PC-3 (cell line): ENCODE results near the gene ZBTB16. TPM values are rescaled to one million over a fixed set of nuclear protein-coding genes. Genes with fewer than 3 reads are reported as not detected.

ENCODE experiments used
- ATAC-seq: fragments of 200-7000 bp; cut with Tn5 transposase; 2 replicates; pipeline ENCODE4 v1.9.1; 2020; ENCODE audit warnings: mild to moderate bottlenecking, moderate library complexity
- BruUV-seq: library from RNA; stranded (reverse); fragments of 400-500 nt; replicated peaks from 2 replicates; lab custom pipeline; 2021; lab: Mats Ljungman, UMichigan
- CTCF ChIA-PET: fragments of 300-600 bp; sonication (Branson Sonifier 250); formaldehyde crosslinking; loops from one replicate; lab custom pipeline; 2022; ENCODE audit warnings: antibody characterized with exemption; lab: Charles Lee
- POLR2A ChIA-PET: fragments of 300-600 bp; sonication (Branson Sonifier 250); formaldehyde crosslinking; loops from one replicate; lab custom pipeline; 2022; ENCODE audit warnings: antibody characterized with exemption; ENCODE audit not compliant: unreplicated experiment; lab: Charles Lee
- DNase-seq: peaks from one replicate; pipeline ENCODE4 v3.0.0-alpha.2; 2015
- H2AFZ ChIP-seq: fragments of 300-600 bp; sonication (generic); 2 replicates; pipeline ENCODE4 v1.6.0; 2016; ENCODE audit warnings: antibody characterized with exemption, low read length
- H3F3A ChIP-seq: fragments of 300-600 bp; sonication (generic); one replicate; pipeline ENCODE4 v1.6.0; 2017; ENCODE audit warnings: antibody characterized with exemption, low read length, control low read depth, mild to moderate bottlenecking; ENCODE audit not compliant: unreplicated experiment
- H3K27ac ChIP-seq: fragments of 300-600 bp; sonication (generic); 2 replicates; pipeline ENCODE4 v1.5.1; 2016; ENCODE audit warnings: mild to moderate bottlenecking, low read length
- H3K27me3 ChIP-seq: fragments of 300-600 bp; sonication (generic); 2 replicates; pipeline ENCODE4 v1.6.1; 2016; ENCODE audit warnings: low read length, mixed read lengths
- H3K36me3 ChIP-seq: fragments of 300-600 bp; sonication (generic); 2 replicates; pipeline ENCODE4 v1.6.1; 2016; ENCODE audit warnings: low read depth, mixed run types, low read length, mixed read lengths
- H3K4me1 ChIP-seq: fragments of 300-600 bp; sonication (generic); 2 replicates; pipeline ENCODE4 v1.5.1; 2016; ENCODE audit warnings: low read length; ENCODE audit not compliant: insufficient read depth
- H3K4me2 ChIP-seq: fragments of 300-600 bp; sonication (generic); 2 replicates; pipeline ENCODE4 v1.6.0; 2016; ENCODE audit warnings: low read length
- H3K4me3 ChIP-seq: fragments of 300-600 bp; sonication (generic); 2 replicates; pipeline ENCODE4 v1.5.1; 2016; ENCODE audit warnings: mild to moderate bottlenecking, low read length, mixed read lengths
- H3K79me2 ChIP-seq: fragments of 300-600 bp; sonication (generic); 2 replicates; pipeline ENCODE4 v1.6.1; 2017; ENCODE audit warnings: low read length, mixed read lengths
- H3K9ac ChIP-seq: fragments of 300-600 bp; sonication (generic); 2 replicates; pipeline ENCODE4 v1.6.0; 2016; ENCODE audit warnings: mild to moderate bottlenecking, low read length
- H3K9me2 ChIP-seq: fragments of 300-600 bp; sonication (generic); replicated peaks from 2 replicates; pipeline ENCODE4 v1.6.1; 2016; ENCODE audit warnings: mixed run types, low read length, mixed read lengths
- H3K9me3 ChIP-seq: fragments of 300-600 bp; sonication (generic); 2 replicates; pipeline ENCODE4 v1.6.1; 2016; ENCODE audit warnings: low read length, mixed read lengths
- H4K20me1 ChIP-seq: fragments of 300-600 bp; sonication (generic); 2 replicates; pipeline ENCODE4 v1.6.1; 2016; ENCODE audit warnings: low read length, mixed read lengths
- EZH2 ChIP-seq: fragments of 300-600 bp; sonication (generic); IDR thresholded peaks from one replicate; pipeline ENCODE4 v1.6.1; 2017; ENCODE audit warnings: antibody characterized with exemption, mild to moderate bottlenecking, low read length; ENCODE audit not compliant: unreplicated experiment
- EZH2phosphoT487 ChIP-seq: fragments of 300-600 bp; sonication (generic); IDR thresholded peaks from 2 replicates; pipeline ENCODE4 v1.6.1; 2018; ENCODE audit warnings: mild to moderate bottlenecking, antibody characterized with exemption, low read length, borderline replicate concordance
- intact Hi-C: fragments of 100-400 bp; cut with micrococcal nuclease; formaldehyde crosslinking; loops from 2 replicates; pipeline ENCODE4 v1.9.0; 2023
- total RNA-seq: library from RNA; depleted of rRNA; stranded (reverse); fragments of >200 nt; gene quantifications from 2 replicates; pipeline ENCODE4 v1.2.3, GENCODE V29; 2014
- TF ChIP-seq, protein P1 (sequence below): fragments of 300-600 bp; sonication (generic); conservative IDR thresholded peaks from 2 replicates; pipeline ENCODE4 v1.5.1; 2017; ENCODE audit warnings: antibody characterized with exemption, low read depth, mild to moderate bottlenecking, low read length

Gene ZBTB16
- total RNA-seq, 1 experiment from 2014 or later, result not detected

DNA sequence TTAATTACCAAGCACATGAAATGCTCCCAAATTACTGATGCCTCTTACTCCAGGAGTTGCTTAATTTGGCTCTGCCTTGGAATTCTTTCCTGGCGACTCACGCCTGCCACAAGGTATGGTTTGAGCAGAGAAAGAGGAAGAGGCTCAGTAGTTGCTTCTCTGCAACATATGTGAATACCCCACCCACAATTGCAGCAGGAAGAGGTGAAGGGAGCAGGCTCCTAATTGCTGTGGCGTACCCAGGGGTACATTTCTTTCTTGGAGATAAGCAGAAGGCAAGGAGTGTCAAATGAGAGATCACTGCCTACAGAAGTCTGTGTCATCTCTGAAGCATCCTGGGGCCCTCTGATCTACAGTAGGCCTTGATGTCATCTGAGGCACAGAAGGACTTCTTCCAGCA lies 226.1 kb downstream of the ZBTB16 start:
- intact Hi-C loops, result loop anchor here (10.0 kb wide), 1 partner anchor 299 kb away; no protein-coding TSS in a partner anchor
- Histone ChIP-seq H3K4me1 (peaks cover 62% of the 10 kb centered on the region), H4K20me1 (no peaks in the 10 kb centered on the region), H3F3A (no peaks in the 10 kb centered on the region), H3K79me2 (no peaks in the 10 kb centered on the region), H2AFZ (no peak overlapping the region), H3K9ac (peak overlapping the region; percentile 9; the same call in 1 of the 2 replicates), H3K9me3 (no peaks in the 10 kb centered on the region), H3K4me2 (peak overlapping the region; percentile 30), H3K4me3 (no peak overlapping the region), H3K36me3 (no peaks in the 10 kb centered on the region), H3K27me3 (no peaks in the 10 kb centered on the region), H3K9me2 (no peaks in the 10 kb centered on the region), H3K27ac (peak overlapping the region; percentile 43)
- no TSS peak for BruUV-seq
- DNase-seq (peak; percentile 87), ATAC-seq (peak; percentile 27)
- TF ChIP-seq EZH2phosphoT487 (no peak), EZH2 (no peak)
- TF ChIP-seq, protein P1, sequence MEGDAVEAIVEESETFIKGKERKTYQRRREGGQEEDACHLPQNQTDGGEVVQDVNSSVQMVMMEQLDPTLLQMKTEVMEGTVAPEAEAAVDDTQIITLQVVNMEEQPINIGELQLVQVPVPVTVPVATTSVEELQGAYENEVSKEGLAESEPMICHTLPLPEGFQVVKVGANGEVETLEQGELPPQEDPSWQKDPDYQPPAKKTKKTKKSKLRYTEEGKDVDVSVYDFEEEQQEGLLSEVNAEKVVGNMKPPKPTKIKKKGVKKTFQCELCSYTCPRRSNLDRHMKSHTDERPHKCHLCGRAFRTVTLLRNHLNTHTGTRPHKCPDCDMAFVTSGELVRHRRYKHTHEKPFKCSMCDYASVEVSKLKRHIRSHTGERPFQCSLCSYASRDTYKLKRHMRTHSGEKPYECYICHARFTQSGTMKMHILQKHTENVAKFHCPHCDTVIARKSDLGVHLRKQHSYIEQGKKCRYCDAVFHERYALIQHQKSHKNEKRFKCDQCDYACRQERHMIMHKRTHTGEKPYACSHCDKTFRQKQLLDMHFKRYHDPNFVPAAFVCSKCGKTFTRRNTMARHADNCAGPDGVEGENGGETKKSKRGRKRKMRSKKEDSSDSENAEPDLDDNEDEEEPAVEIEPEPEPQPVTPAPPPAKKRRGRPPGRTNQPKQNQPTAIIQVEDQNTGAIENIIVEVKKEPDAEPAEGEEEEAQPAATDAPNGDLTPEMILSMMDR, result no peak
- POLR2A ChIA-PET, result no interaction called here
- CTCF ChIA-PET, result no interaction called here

DNA sequence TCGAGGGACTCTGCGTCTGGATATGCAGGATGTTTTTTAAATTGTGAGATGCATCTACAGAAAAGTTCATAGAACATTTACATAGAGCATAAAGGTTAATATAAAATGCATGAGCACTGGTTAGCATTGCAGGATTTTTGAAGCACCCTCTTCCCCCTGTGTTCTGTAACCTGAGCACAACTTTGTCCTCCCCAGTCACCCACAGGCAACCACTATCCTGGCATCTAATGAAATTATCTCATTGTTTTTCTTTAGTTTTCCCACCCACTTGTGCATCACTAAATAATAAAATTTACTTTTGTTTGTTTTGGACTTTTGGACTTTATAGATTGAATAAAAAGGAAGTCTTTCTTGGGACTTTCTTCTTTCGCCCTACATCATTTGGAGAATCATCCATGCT lies 226.7 kb downstream of the ZBTB16 start:
- H3K27me3 ChIP-seq, result no peaks in the 10 kb centered on the region
- intact Hi-C loops, result loop anchor here (10.0 kb wide), 1 partner anchor 299 kb away; no protein-coding TSS in a partner anchor
- peak; percentile 26 for DNase-seq
- no peaks in the 10 kb centered on the region for H3K9me2 ChIP-seq
- H2AFZ ChIP-seq, result no peak overlapping the region
- no peaks in the 10 kb centered on the region for H3F3A ChIP-seq
- peak overlapping the region; percentile 30 for H3K4me2 ChIP-seq
- peak overlapping the region; percentile 9; the same call in 1 of the 2 replicates for H3K9ac ChIP-seq
- no peaks in the 10 kb centered on the region for H3K9me3 ChIP-seq
- ChIA-PET POLR2A (no interaction called here), CTCF (no interaction called here)
- peak overlapping the region; percentile 70 for H3K27ac ChIP-seq
- H4K20me1 ChIP-seq, result no peaks in the 10 kb centered on the region
- H3K79me2 ChIP-seq, result no peaks in the 10 kb centered on the region
- BruUV-seq, result no TSS peak
- peak; percentile 52 for ATAC-seq
- no peaks in the 10 kb centered on the region for H3K36me3 ChIP-seq
- peaks cover 63% of the 10 kb centered on the region for H3K4me1 ChIP-seq
- H3K4me3 ChIP-seq, result no peak overlapping the region
- no peak for TF ChIP-seq EZH2phosphoT487
- TF ChIP-seq, protein P1, result no peak
- no peak for TF ChIP-seq EZH2

DNA sequence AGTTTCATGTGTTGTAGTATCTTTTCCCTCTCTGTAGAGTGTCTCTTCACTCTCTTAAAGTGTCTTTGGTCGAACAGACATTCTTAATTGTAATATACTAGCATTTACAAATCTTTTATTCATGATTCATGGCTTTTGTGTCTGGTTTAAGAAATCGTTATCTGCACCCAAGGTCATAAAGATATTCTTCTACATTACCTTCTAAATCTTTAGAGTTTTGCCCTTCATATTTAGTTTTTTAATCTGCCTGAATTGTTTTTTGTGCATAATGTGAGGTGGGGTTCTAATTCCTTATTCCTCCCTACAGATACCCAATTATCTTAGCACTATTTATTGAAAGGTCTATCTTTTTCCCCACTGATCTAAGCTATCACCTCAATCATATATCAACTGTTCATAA lies 227.6 kb downstream of the ZBTB16 start:
- intact Hi-C loops, result loop anchor here (10.0 kb wide), 1 partner anchor 298 kb away; no protein-coding TSS in a partner anchor
- H3K4me1 ChIP-seq, result peaks cover 64% of the 10 kb centered on the region
- no peak for TF ChIP-seq EZH2
- H3K9me2 ChIP-seq, result no peaks in the 10 kb centered on the region
- peak overlapping the region; percentile 52; the same call in 1 of the 2 replicates for H3K4me2 ChIP-seq
- no peak overlapping the region for H3K9ac ChIP-seq
- no peaks in the 10 kb centered on the region for H3K27me3 ChIP-seq
- POLR2A ChIA-PET, result no interaction called here
- no peaks in the 10 kb centered on the region for H3F3A ChIP-seq
- no peaks in the 10 kb centered on the region for H4K20me1 ChIP-seq
- peak overlapping the region; percentile 70 for H3K27ac ChIP-seq
- CTCF ChIA-PET, result no interaction called here
- H3K79me2 ChIP-seq, result no peaks in the 10 kb centered on the region
- no peaks in the 10 kb centered on the region for H3K36me3 ChIP-seq
- DNase-seq (no peak), ATAC-seq (no peak)
- BruUV-seq, result no TSS peak
- no peak overlapping the region for H3K4me3 ChIP-seq
- H2AFZ ChIP-seq, result no peak overlapping the region
- H3K9me3 ChIP-seq, result no peaks in the 10 kb centered on the region
